A549 (cell line): ENCODE measurements around the gene BABAM2. TPM values are rescaled to one million over a fixed set of nuclear protein-coding genes. Genes with fewer than 3 reads are reported as not detected.

Source experiments
- ATAC-seq, 2 experiments: fragments of 200-7000 bp in 1 of 2; fragments of >200 bp in 1 of 2; cut with Nextera tagmentation in 1 of 2; cut with Tn5 transposase in 1 of 2; 3 replicates each; pipeline versions ENCODE4 v1.8.0 to v1.9.1; 2018 to 2020; ENCODE audit warnings: mild to moderate bottlenecking in 1 of 2, moderate library complexity in 1 of 2
- CTCF ChIA-PET: fragments of 300-600 bp; sonication (Branson Sonifier 250); formaldehyde crosslinking; extraction: SDS; loops from one replicate; lab custom pipeline; 2021; ENCODE audit warnings: antibody characterized with exemption, inconsistent platforms; lab: Yijun Ruan, JAX
- POLR2A ChIA-PET: fragments of 350-600 bp; formaldehyde crosslinking; extraction: SDS; loops from one replicate; lab custom pipeline; 2021; ENCODE audit warnings: antibody characterized with exemption, inconsistent platforms; lab: Yijun Ruan, JAX
- DNase-seq, 2 experiments: peaks; one replicate each; pipeline versions ENCODE4 v3.0.0 to v3.0.0-alpha.2; 2011 to 2016; ENCODE audit warnings: low read depth in 1 of 2, low spot score in 1 of 2
- FAIRE-seq: peaks from 2 replicates; lab custom pipeline; 2011; peaks lifted over from hg19 to GRCh38; lab: Jason Lieb, UNC
- H3K27ac ChIP-seq, 2 experiments: fragments of >200 bp; sonication (Bioruptor Twin); formaldehyde crosslinking; 3 replicates each; pipeline ENCODE4 v1.5.1; 2016 to 2017
- H3K4me1 ChIP-seq: fragments of >200 bp; sonication (Bioruptor Twin); formaldehyde crosslinking; 3 replicates; pipeline ENCODE4 v1.6.1; 2016
- H3K4me2 ChIP-seq: fragments of >200 bp; sonication (Bioruptor Twin); formaldehyde crosslinking; 3 replicates; pipeline ENCODE4 v1.6.1; 2016
- H3K4me3 ChIP-seq: fragments of >200 bp; sonication (Bioruptor Twin); formaldehyde crosslinking; 3 replicates; pipeline ENCODE4 v1.5.1; 2016
- H3K9me3 ChIP-seq: fragments of >200 bp; sonication (Bioruptor Twin); formaldehyde crosslinking; 3 replicates; pipeline ENCODE4 v1.6.1; 2016
- ATOH8 ChIP-seq: fragments of 250-450 bp; sonication (Bioruptor Pico); IDR thresholded peaks from 2 replicates; pipeline ENCODE4 v1.5.0; 2020; ENCODE audit warnings: low read depth, mild to moderate bottlenecking, moderate library complexity
- BCL3 ChIP-seq: fragments of >200 bp; sonication (Bioruptor Twin); formaldehyde crosslinking; IDR thresholded peaks from 3 replicates; pipeline ENCODE4 v1.6.1; 2016
- CBX8 ChIP-seq: fragments of 200-600 bp; sonication (generic); IDR thresholded peaks from 2 replicates; pipeline ENCODE4 v1.6.1; 2016
- CHD4 ChIP-seq: fragments of 200-600 bp; sonication (generic); IDR thresholded peaks from 2 replicates; pipeline ENCODE4 v1.6.1; 2016; ENCODE audit warnings: antibody characterized with exemption, mild to moderate bottlenecking, borderline replicate concordance
- EHF ChIP-seq: fragments of 250-450 bp; sonication (Bioruptor Pico); IDR thresholded peaks from 2 replicates; pipeline ENCODE4 v1.5.0; 2020; ENCODE audit warnings: mild to moderate bottlenecking
- EHMT2 ChIP-seq: fragments of 200-600 bp; sonication (generic); IDR thresholded peaks from 2 replicates; pipeline ENCODE4 v1.6.1; 2016; ENCODE audit warnings: antibody characterized with exemption, low read depth, mild to moderate bottlenecking, moderate library complexity
- ELK1 ChIP-seq: fragments of 150-350 bp; IDR thresholded peaks from 2 replicates; pipeline ENCODE4 v1.6.1; 2014; ENCODE audit warnings: low read depth, mild to moderate bottlenecking, low read length
- FOSB ChIP-seq: fragments of 250-450 bp; sonication (Bioruptor Pico); IDR thresholded peaks from 2 replicates; pipeline ENCODE4 v1.5.0; 2020; ENCODE audit warnings: mild to moderate bottlenecking, moderate library complexity
- GATA3 ChIP-seq: IDR thresholded peaks from 2 replicates; pipeline ENCODE4 v1.6.1; 2012; ENCODE audit warnings: borderline replicate concordance
- HOXB5 ChIP-seq: fragments of 250-450 bp; sonication (Bioruptor Pico); IDR thresholded peaks from 2 replicates; pipeline ENCODE4 v1.5.0; 2020; ENCODE audit warnings: mild to moderate bottlenecking, moderate library complexity
- JUN ChIP-seq, 2 experiments: fragments of >200 bp; sonication (Bioruptor Twin); formaldehyde crosslinking; IDR thresholded peaks; 2 replicates in 1 of 2; 3 replicates in 1 of 2; pipeline ENCODE4 v1.6.1; 2016 to 2017
- NFE2L2 ChIP-seq: fragments of 150-350 bp; conservative IDR thresholded peaks from 2 replicates; pipeline ENCODE4 v1.6.1; 2014; ENCODE audit warnings: low read length
- RARB ChIP-seq: fragments of 250-450 bp; sonication (Bioruptor Pico); IDR thresholded peaks from 2 replicates; pipeline ENCODE4 v1.8.0; 2021; ENCODE audit warnings: mild to moderate bottlenecking, moderate library complexity
- REST ChIP-seq: fragments of 200-600 bp; sonication (generic); IDR thresholded peaks from 2 replicates; pipeline ENCODE4 v1.6.1; 2016; ENCODE audit warnings: antibody characterized with exemption, mild to moderate bottlenecking, moderate library complexity
- RNF2 ChIP-seq: fragments of 200-600 bp; sonication (generic); IDR thresholded peaks from 2 replicates; pipeline ENCODE4 v1.6.1; 2016; ENCODE audit warnings: low read depth, mild to moderate bottlenecking, antibody characterized with exemption, moderate library complexity, borderline replicate concordance
- SREBF2 ChIP-seq: fragments of 450-650 bp; IDR thresholded peaks from 2 replicates; pipeline ENCODE4 v1.6.1; 2014; ENCODE audit warnings: mild to moderate bottlenecking, moderate library complexity
- USF2 ChIP-seq: fragments of 450-650 bp; IDR thresholded peaks from 2 replicates; pipeline ENCODE4 v1.6.1; 2014; ENCODE audit warnings: antibody characterized with exemption
- ZNF302 ChIP-seq: fragments of 250-450 bp; sonication (Bioruptor Pico); IDR thresholded peaks from 2 replicates; pipeline ENCODE4 v1.9.0; 2021; ENCODE audit warnings: inconsistent platforms, mild to moderate bottlenecking, moderate library complexity
- ZSCAN20 ChIP-seq: fragments of 250-450 bp; sonication (Bioruptor Pico); IDR thresholded peaks from 2 replicates; pipeline ENCODE4 v1.8.0; 2022; ENCODE audit warnings: mild to moderate bottlenecking, moderate library complexity
- WGBS: methylation state at CpG from one replicate; pipeline ENCODE4 v1.1.6; 2017; ENCODE audit errors: missing lambda C conversion rate; 5-methylcytosine and 5-hydroxymethylcytosine counted together
- polyA plus RNA-seq, 4 experiments: library from polyadenylated mRNA; depleted of rRNA in 3 of 4; stranded (reverse); fragments of >200 nt; fragmentation: RNase III in 1 of 4; extraction: RNeasy Plus Mini Kit Qiagen cat#74134 plus additional on column Dnase treatment in 1 of 4; gene quantifications; 2 replicates in 3 of 4; 3 replicates in 1 of 4; pipeline ENCODE4 v1.2.3, GENCODE V29; 2011 to 2017

The BABAM2 gene
- polyA plus RNA-seq, 2 of the 4 experiments (the other 2 are of a cell fraction) = 53.7 to 78.4 TPM

GRCh38 chr2:28161466-28161865 lies 270.9 kb downstream of the BABAM2 start:
- Histone ChIP-seq H3K9me3 (peaks cover 7% of the 10 kb centered on the region; the same call in 2 of the 3 replicates), H3K4me2 (peak overlapping the region; percentile 11), H3K4me1 (peaks cover 35% of the 10 kb centered on the region), H3K27ac (peak overlapping the region; percentile 66 to 92), H3K4me3 (no peak overlapping the region)
- CTCF ChIA-PET = interaction anchor here (1.0 to 1.3 kb wide), 5 partner anchors 8 to 457 kb away, joined by 3 to 4 read pairs (median 4); no protein-coding TSS in a partner anchor
- TF ChIP-seq EHF (CRISPR knock-in tag) (no peak), BCL3 (0 out of 3 replicates have a peak, but pooled peaks have one; percentile 5), JUN (IDR thresholded peaks at IDR 0.05) (0 out of 5 replicates have a peak, but pooled peaks of 1 of the 2 experiments have one; percentile 0), SREBF2 (no peak), RNF2 (no peak)
- POLR2A ChIA-PET = interaction anchor here (1.5 kb wide), 1 partner anchor 229 kb away, joined by 7 read pairs; no protein-coding TSS in a partner anchor
- ATAC-seq = peak; percentile 16 to 29; a peak in 4 of 6 replicates
- FAIRE-seq = no peak
- WGBS = 90% methylated on average over 2 of the region's 2 CpGs
- DNase-seq = no peak

- FAIRE-seq (no peak), ATAC-seq (no peak), DNase-seq (no peak)
- Histone ChIP-seq H3K27ac (peak overlapping the region; percentile 66 to 92; a peak in 5 of 6 replicates), H3K4me1 (peaks cover 45% of the 10 kb centered on the region), H3K4me3 (no peak overlapping the region), H3K4me2 (no peak overlapping the region), H3K9me3 (no peaks in the 10 kb centered on the region; the same call in 2 of the 3 replicates)
- ChIA-PET CTCF (interaction anchor here (0.6 to 1.3 kb wide), 4 partner anchors 14 to 458 kb away, joined by 3 to 4 read pairs (median 3); no protein-coding TSS in a partner anchor), POLR2A (no interaction called here)
- TF ChIP-seq FOSB (CRISPR knock-in tag) (no peak), HOXB5 (CRISPR knock-in tag) (no peak), ZSCAN20 (CRISPR knock-in tag) (no peak), CBX8 (no peak), SREBF2 (no peak), REST (no peak), ELK1 (no peak), EHMT2 (no peak), USF2 (no peak), RNF2 (no peak)
- 95% methylated on average over 3 of the region's 3 CpGs for WGBS
Measured at GRCh38 chr2:28162564-28162963, 272.0 kb downstream of the BABAM2 start.

- Histone ChIP-seq H3K4me2 (no peak overlapping the region), H3K27ac (peak overlapping the region; percentile 66 to 92; a peak in 5 of 6 replicates), H3K4me3 (no peak overlapping the region), H3K4me1 (peaks cover 50% of the 10 kb centered on the region), H3K9me3 (no peaks in the 10 kb centered on the region)
- WGBS = 91% methylated on average over 4 of the region's 4 CpGs
- ChIA-PET CTCF (interaction anchor here (0.8 to 1.2 kb wide), 2 partner anchors 15 to 234 kb away, joined by 3 read pairs; no protein-coding TSS in a partner anchor), POLR2A (no interaction called here)
- DNase-seq (no peak), FAIRE-seq (no peak), ATAC-seq (no peak)
- TF ChIP-seq RARB (CRISPR knock-in tag) = no peak
- TF ChIP-seq REST = no peak
- TF ChIP-seq ATOH8 = no peak
- TF ChIP-seq ZNF302 (CRISPR knock-in tag) = no peak
- TF ChIP-seq GATA3 = no peak
- no peak for TF ChIP-seq CHD4
- no peak for TF ChIP-seq NFE2L2
Measured at GRCh38 chr2:28163028-28163427, 272.5 kb downstream of the BABAM2 start.
